CD14-positive monocyte (primary cell): ENCODE data around the gene VPS37C. TPM values are rescaled to one million over a fixed set of nuclear protein-coding genes. Genes with fewer than 3 reads are reported as not detected.
"Not testable (repeated sequence)": the region's sequence is repeated elsewhere in the genome, so short reads cannot be mapped to it uniquely, and the experiment has no call there.

Experiments
- DNase-seq, 3 donors: peaks; one replicate each; pipeline ENCODE4 v3.0.0-alpha.2; 2011 to 2022
- H2AFZ ChIP-seq: 2 replicates; pipeline ENCODE4 v1.6.0; 2012; ENCODE audit warnings: mild to moderate bottlenecking, low read depth, low read length, inconsistent platforms; ENCODE audit not compliant: insufficient read depth, poor library complexity, severe bottlenecking
- H3K27ac ChIP-seq, 2 donors: 1 replicate in 1 of 2; 2 replicates in 1 of 2; pipeline ENCODE4 v1.5.1; 2012 to 2013; ENCODE audit warnings: low read length in 2 of 2, control low read depth in 1 of 2, inconsistent platforms in 1 of 2, low read depth in 1 of 2, mild to moderate bottlenecking in 1 of 2
- H3K27me3 ChIP-seq, 2 donors: one replicate each; pipeline versions ENCODE4 v1.6.0 to v1.6.1; 2011 to 2013; ENCODE audit warnings: low read length in 2 of 2; ENCODE audit not compliant: control insufficient read depth in 2 of 2, insufficient read depth in 2 of 2
- H3K36me3 ChIP-seq, 2 donors: replicated peaks in 1 of 2; 1 replicate in 1 of 2; 2 replicates in 1 of 2; pipeline versions ENCODE4 v1.5.1 to v1.6.1; 2012 to 2013; ENCODE audit warnings: low read length in 2 of 2, control low read depth in 1 of 2, inconsistent platforms in 1 of 2, mild to moderate bottlenecking in 1 of 2; ENCODE audit not compliant: insufficient read depth in 2 of 2, control insufficient read depth in 1 of 2
- H3K4me1 ChIP-seq, 2 donors: 1 replicate in 1 of 2; 2 replicates in 1 of 2; pipeline versions ENCODE4 v1.5.1 to v1.6.1; 2012 to 2013; ENCODE audit warnings: low read length in 2 of 2, control low read depth in 1 of 2, inconsistent platforms in 1 of 2, mild to moderate bottlenecking in 1 of 2, moderate library complexity in 1 of 2; ENCODE audit not compliant: insufficient read depth in 2 of 2, control insufficient read depth in 1 of 2
- H3K4me2 ChIP-seq: replicated peaks from 2 replicates; pipeline ENCODE3; 2012; ENCODE audit warnings: low read length, moderate library complexity, mild to moderate bottlenecking; ENCODE audit not compliant: poor library complexity, severe bottlenecking; ENCODE audit errors: extremely low read depth
- H3K4me3 ChIP-seq, 3 experiments: fragments of 200-600 bp in 1 of 3; sonication (generic) in 1 of 3; replicated peaks in 1 of 3; 1 replicate in 2 of 3; 2 replicates in 1 of 3; pipeline ENCODE4 v1.5.1; 2011 to 2013; ENCODE audit warnings: low read length in 3 of 3, mild to moderate bottlenecking in 3 of 3, control low read depth in 2 of 3, low read depth in 2 of 3, inconsistent platforms in 1 of 3, moderate library complexity in 1 of 3
- H3K79me2 ChIP-seq: 2 replicates; pipeline ENCODE4 v1.6.0; 2012; ENCODE audit warnings: mild to moderate bottlenecking, control low read depth, inconsistent platforms, low read length, moderate library complexity; ENCODE audit not compliant: insufficient read depth
- H3K9ac ChIP-seq: 2 replicates; pipeline ENCODE4 v1.6.0; 2017; ENCODE audit warnings: low read length, mild to moderate bottlenecking; ENCODE audit not compliant: insufficient read depth, poor library complexity, severe bottlenecking
- H3K9me3 ChIP-seq, 2 donors: replicated peaks in 1 of 2; 1 replicate in 1 of 2; 2 replicates in 1 of 2; pipeline versions ENCODE4 v1.5.1 to v1.6.1; 2012 to 2013; ENCODE audit warnings: low read length in 2 of 2, control low read depth in 1 of 2; ENCODE audit not compliant: control insufficient read depth in 1 of 2, insufficient read depth in 1 of 2
- H4K20me1 ChIP-seq: 2 replicates; pipeline ENCODE4 v1.6.0; 2012; ENCODE audit warnings: mild to moderate bottlenecking, low read length, control low read depth, moderate library complexity; ENCODE audit not compliant: insufficient read depth
- H3K27ac Mint-ChIP-seq, 7 donors: one replicate each; pipeline ENCODE4 v1.8.0; 2020; ENCODE audit warnings: mild to moderate bottlenecking in 7 of 7, mixed read lengths in 7 of 7, moderate library complexity in 6 of 7, inconsistent platforms in 2 of 7
- H3K27me3 Mint-ChIP-seq, 3 donors: one replicate each; pipeline ENCODE4 v1.8.0; 2021 to 2022; ENCODE audit warnings: low read depth in 3 of 3, mild to moderate bottlenecking in 3 of 3, mixed read lengths in 3 of 3, moderate library complexity in 3 of 3, inconsistent platforms in 1 of 3
- H3K36me3 Mint-ChIP-seq, 2 donors: one replicate each; pipeline ENCODE4 v1.8.0; 2020; ENCODE audit warnings: mixed read lengths in 2 of 2, inconsistent platforms in 1 of 2, mild to moderate bottlenecking in 1 of 2
- H3K4me1 Mint-ChIP-seq: one replicate; pipeline ENCODE4 v1.8.0; 2020; ENCODE audit warnings: mild to moderate bottlenecking, mixed read lengths
- H3K4me3 Mint-ChIP-seq, 2 donors: one replicate each; pipeline ENCODE4 v1.8.0; 2020; ENCODE audit warnings: mild to moderate bottlenecking in 2 of 2, mixed read lengths in 2 of 2, moderate library complexity in 1 of 2
- H3K9me3 Mint-ChIP-seq, 7 donors: one replicate each; pipeline ENCODE4 v1.8.0; 2020 to 2022; ENCODE audit warnings: mixed read lengths in 7 of 7, mild to moderate bottlenecking in 6 of 7, moderate library complexity in 6 of 7, inconsistent platforms in 2 of 7
- whole genome bisulfite sequencing: methylation state at CpG from one replicate; pipeline ENCODE4 v1.1.5; 2013; ENCODE audit warnings: missing lambda C conversion rate; ENCODE audit not compliant: insufficient coverage; 5-methylcytosine and 5-hydroxymethylcytosine counted together
- intact Hi-C, 2 donors: fragments of 100-400 bp; cut with micrococcal nuclease; formaldehyde crosslinking; loops; one replicate each; pipeline versions ENCODE4 v1.15.0 to v1.15.1; 2023
- polyA plus RNA-seq, 3 donors: library from polyadenylated mRNA; depleted of rRNA in 1 of 3; unstranded in 2 of 3; stranded (reverse) in 1 of 3; fragments of 300-500 nt in 2 of 3; fragments of >200 nt in 1 of 3; fragmentation: Illumina TruSeq in 2 of 3; gene quantifications; 1 replicate in 2 of 3; 2 replicates in 1 of 3; pipeline ENCODE4 v1.2.3, GENCODE V29; 2012 to 2021
- TF ChIP-seq, protein P1 (sequence below): fragments of 200-600 bp; IDR thresholded peaks from one replicate; pipeline ENCODE4 v1.8.0; 2022; ENCODE audit warnings: antibody characterized with exemption, mild to moderate bottlenecking

The VPS37C gene
- polyA plus RNA-seq, 3 donors, result 1.9 to 25.1 (median 3.8) TPM

DNA sequence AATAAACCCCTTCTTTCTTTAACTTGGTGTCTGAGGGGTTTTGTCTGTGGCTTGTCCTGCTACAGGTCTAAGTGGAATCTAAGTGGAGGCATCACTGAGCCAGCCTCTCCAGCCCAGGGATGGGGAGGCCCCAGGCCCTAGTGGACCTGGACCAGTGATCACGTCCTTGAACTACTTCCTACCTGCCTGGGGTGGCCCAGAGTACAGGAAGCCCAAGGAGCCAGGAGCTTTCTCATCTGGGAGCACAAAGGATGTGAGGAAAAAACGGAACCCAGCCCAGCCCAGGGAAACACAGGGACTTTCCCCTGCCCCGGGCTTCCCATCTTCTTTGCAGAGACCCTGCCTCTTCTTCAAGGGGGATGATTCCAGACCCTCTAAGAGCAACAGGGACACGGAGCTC is 62.4 kb downstream of the VPS37C start:
- Histone ChIP-seq H3K4me1 (peaks cover 19 to 25% of the 10 kb centered on the region in 2 donors), H3K9ac (no peak overlapping the region), H3K36me3 (no peaks in the 10 kb centered on the region), H2AFZ (no peak overlapping the region), H4K20me1 (no peaks in the 10 kb centered on the region), H3K4me3 (no peak overlapping the region), H3K27ac (no peak overlapping the region), H3K4me2 (no peak overlapping the region), H3K79me2 (no peaks in the 10 kb centered on the region), H3K9me3 (no peaks in the 10 kb centered on the region), H3K27me3 (no peaks in the 10 kb centered on the region)
- WGBS, result 95% methylated on average over 3 of the region's 4 CpGs
- no peak for DNase-seq
- intact Hi-C loops, result no loop called here
- TF ChIP-seq, protein P1, sequence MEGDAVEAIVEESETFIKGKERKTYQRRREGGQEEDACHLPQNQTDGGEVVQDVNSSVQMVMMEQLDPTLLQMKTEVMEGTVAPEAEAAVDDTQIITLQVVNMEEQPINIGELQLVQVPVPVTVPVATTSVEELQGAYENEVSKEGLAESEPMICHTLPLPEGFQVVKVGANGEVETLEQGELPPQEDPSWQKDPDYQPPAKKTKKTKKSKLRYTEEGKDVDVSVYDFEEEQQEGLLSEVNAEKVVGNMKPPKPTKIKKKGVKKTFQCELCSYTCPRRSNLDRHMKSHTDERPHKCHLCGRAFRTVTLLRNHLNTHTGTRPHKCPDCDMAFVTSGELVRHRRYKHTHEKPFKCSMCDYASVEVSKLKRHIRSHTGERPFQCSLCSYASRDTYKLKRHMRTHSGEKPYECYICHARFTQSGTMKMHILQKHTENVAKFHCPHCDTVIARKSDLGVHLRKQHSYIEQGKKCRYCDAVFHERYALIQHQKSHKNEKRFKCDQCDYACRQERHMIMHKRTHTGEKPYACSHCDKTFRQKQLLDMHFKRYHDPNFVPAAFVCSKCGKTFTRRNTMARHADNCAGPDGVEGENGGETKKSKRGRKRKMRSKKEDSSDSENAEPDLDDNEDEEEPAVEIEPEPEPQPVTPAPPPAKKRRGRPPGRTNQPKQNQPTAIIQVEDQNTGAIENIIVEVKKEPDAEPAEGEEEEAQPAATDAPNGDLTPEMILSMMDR, result no peak
- peaks cover 0 to under 1% (median 0%) of the 10 kb centered on the region in 7 donors for H3K9me3 Mint-ChIP-seq
- H3K4me1 Mint-ChIP-seq, result peaks cover 21% of the 10 kb centered on the region
- H3K27me3 Mint-ChIP-seq, result peaks cover 2 to 6% (median 2%) of the 10 kb centered on the region in 3 donors
- no peak overlapping the region for H3K27ac Mint-ChIP-seq
- no peak overlapping the region for H3K4me3 Mint-ChIP-seq
- no peaks in the 10 kb centered on the region for H3K36me3 Mint-ChIP-seq

- H3K4me1 ChIP-seq, result peaks cover 24 to 30% of the 10 kb centered on the region in 2 donors
- H4K20me1 ChIP-seq, H3K9ac ChIP-seq, DNase-seq, intact Hi-C loops, H3K9me3 ChIP-seq, H3K27ac ChIP-seq, H3K27ac Mint-ChIP-seq, H3K36me3 ChIP-seq, H2AFZ ChIP-seq, H3K27me3 Mint-ChIP-seq, H3K27me3 ChIP-seq, H3K4me2 ChIP-seq, H3K36me3 Mint-ChIP-seq, H3K4me3 Mint-ChIP-seq, H3K4me3 ChIP-seq, H3K9me3 Mint-ChIP-seq, H3K79me2 ChIP-seq: not testable (repeated sequence)
- WGBS, result no CpG with 5 or more reads among the region's 2 CpGs
- H3K4me1 Mint-ChIP-seq, result peaks cover 26% of the 10 kb centered on the region
These were observed 63.0 kb downstream of the VPS37C start for GRCh38 chr11:61098261-61098660.
